Measurements from ENCODE around the gene SV2C.

The SV2C gene

GRCh38 chr5:76099286-76099702, 16.1 kb downstream of the SV2C start:
- in situ Hi-C loops (cut with MboI; ENCODE audit: low sequenced_read_pairs) = no loop called here

- in situ Hi-C loops (cut with MboI; ENCODE audit: low sequenced_read_pairs) = no loop called here
These were observed 16.6 kb downstream of the SV2C start for GRCh38 chr5:76099756-76100155.

DNA sequence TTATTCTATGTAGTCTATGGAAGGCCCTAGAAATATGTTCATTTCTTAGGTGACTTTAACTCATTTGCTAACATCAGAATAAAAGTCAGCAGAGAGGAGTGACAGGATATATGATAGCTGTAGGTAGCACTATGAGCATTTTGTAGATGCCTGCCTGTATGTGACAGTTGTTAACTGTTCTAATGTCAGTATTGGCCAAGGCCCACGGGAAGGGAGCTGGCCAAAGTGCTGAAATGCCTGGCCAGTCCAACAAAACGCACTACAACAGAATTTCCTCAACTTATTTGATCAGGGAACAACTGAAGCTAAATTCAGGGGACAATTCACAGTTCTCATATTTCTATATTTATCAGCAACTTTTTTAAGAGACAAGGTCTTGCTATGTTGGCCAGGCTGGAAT, 20.8 kb downstream of the SV2C start:
- in situ Hi-C loops (cut with MboI; ENCODE audit: low sequenced_read_pairs) = no loop called here

DNA sequence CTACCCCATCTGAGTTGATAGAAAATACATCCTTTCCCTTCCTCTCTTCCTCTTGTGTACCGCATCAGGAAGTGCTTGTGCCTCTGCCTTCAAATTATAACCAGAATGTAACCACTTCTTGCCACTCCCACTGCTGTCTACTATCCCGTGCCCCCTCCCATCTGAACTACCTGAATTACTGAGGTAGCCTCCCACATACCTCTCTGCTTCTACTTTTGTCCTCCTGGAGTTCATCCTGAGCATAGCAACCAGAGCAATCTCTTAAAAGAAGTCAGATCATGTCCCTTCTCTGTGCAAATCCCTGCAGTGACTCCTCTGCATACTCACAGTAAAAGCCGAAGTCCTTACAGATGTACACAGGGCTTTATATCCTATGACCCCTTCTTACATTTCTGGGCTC, 23.0 kb downstream of the SV2C start:
- in situ Hi-C loops (cut with MboI; ENCODE audit: low sequenced_read_pairs) = no loop called here

DNA sequence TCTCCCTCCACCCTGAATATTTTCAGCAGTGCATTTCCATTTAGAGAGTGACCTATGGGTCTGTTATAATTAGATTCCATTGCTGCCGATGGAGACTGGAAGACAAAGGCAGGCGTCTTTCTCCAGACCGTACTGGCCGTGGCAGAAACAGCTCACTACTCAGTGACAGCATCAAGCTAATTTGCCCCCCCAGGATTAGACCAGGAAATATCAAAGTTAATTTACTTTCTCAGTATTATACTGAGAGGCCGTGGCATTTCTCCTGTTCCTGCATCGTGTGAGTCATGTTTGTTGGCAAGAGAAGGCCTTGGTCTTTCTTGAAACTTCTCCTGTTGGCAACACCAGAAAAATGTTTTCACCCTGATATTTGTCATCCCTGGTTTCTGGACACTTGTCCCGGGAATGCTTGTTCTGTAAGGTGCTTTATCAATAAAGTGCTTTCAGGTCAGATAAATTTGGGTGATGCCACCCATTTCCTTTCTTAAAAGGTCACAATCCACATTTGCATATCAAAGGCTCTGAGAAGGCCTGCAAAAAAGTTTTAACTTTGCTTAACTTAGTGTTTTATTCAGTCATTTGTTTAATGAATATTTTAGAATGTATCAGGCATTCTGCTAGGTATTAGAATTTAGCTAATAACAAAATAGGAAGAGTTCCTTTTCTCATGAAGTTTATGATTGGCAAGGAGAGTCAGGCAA, 28.4 kb downstream of the SV2C start:
- in situ Hi-C loops (cut with MboI; ENCODE audit: low sequenced_read_pairs) = no loop called here

GRCh38 chr5:76113103-76113502, 29.9 kb downstream of the SV2C start:
- in situ Hi-C loops (cut with MboI; ENCODE audit: low sequenced_read_pairs) = no loop called here

- in situ Hi-C loops (cut with MboI; ENCODE audit: low sequenced_read_pairs) = no loop called here
These were observed 31.1 kb downstream of the SV2C start for GRCh38 chr5:76114179-76114851.

DNA sequence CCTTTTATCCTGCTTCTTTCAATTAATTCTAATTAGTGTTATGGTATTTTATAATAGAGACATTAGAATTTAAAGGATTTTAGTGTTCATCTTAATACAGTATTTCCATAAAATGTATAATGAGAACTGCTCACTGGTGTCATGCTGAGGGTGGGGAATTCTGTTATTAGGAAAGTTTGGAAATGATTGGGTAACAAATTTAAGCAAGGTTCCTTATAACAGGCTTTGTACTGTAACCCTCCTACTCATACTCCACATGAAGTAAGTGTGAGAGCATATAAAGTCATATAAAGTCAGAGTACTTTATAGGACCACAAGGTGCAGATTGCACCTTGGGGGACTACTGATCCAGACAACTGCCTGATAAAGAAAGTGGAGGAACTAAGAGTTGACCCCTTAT, 42.2 kb downstream of the SV2C start:
- in situ Hi-C loops (cut with MboI; ENCODE audit: low sequenced_read_pairs) = no loop called here

- in situ Hi-C loops (cut with MboI; ENCODE audit: low sequenced_read_pairs) = no loop called here
These were observed 42.7 kb downstream of the SV2C start for GRCh38 chr5:76125888-76126287.

DNA sequence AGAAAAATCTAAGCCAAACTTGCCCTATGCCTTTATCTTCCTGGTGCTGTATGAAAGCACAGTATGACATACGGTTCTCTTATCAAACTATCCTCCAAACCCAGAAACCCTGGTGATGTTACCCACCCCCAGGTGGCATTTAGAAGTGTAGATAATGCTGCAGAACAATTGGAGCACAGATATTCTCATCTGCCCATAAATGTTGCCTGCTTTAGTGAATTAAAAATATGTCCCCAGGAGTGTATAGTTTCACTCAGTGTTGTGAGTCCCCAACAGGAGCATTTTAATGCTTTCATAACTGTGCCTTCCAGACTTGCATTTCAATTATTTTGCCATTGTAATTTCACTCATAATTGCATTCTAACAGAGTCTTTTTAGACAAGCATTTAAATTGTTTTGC, 50.8 kb downstream of the SV2C start:
- in situ Hi-C loops (cut with MboI; ENCODE audit: low sequenced_read_pairs) = no loop called here

GRCh38 chr5:76134646-76135045, 51.5 kb downstream of the SV2C start:
- in situ Hi-C loops (cut with MboI; ENCODE audit: low sequenced_read_pairs) = no loop called here

- in situ Hi-C loops (cut with MboI; ENCODE audit: low sequenced_read_pairs) = no loop called here
These were observed 54.8 kb downstream of the SV2C start for GRCh38 chr5:76137887-76138542.

DNA sequence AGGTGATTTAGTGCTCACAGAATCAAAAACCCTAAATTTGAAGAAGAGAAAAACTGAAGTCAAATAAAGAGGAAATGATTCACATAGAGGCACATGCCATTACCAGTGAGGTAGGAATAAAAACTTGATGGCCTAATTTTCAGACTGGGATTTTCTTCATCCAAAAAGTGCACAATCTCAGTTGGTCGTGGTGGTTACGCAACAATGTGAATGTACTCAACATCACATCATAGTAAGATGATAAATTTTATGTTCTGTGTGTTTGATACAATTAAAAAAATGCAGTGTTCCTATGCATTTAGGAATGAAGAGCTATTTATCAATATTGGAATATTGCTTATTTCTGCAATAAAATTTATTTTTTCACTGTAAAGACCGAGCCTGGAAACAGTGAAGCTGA, 60.7 kb downstream of the SV2C start:
- in situ Hi-C loops (cut with MboI; ENCODE audit: low sequenced_read_pairs) = no loop called here

DNA sequence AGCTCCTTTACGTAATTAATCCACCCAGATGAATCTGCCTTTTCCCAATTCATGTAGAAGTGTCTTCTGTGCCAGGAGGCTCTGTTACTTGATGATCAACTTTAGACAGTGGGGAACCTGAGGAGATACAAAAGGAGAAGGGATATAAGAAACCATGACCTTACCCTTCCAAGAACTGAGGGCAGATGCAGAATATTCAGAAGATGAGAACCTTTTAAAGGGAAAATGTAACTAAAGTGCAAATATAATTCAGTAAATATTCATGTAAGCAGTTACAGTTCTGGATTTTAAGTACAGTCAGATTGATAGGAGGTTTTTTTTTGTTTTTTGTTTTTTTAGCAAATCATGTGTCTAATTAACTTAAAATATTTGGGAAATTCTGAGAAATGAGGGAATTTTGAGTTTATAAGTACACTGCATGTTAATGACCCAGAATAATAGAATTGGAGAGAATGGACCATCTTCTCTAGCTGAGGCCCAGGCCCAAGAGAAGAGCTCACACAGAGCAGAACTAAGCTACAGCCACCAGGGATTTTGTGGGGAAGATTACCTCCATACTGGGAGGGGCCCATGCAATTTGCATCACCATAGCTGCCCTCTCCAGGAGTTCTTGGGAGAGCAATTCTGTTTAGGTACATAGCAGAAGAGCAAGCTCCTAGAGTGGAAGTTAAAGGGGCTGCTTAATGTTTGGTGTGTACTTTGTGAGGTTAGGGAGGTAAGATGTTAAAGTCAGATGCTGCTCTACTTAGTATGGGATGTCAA, 61.5 kb downstream of the SV2C start:
- in situ Hi-C loops (cut with MboI; ENCODE audit: low sequenced_read_pairs) = no loop called here

GRCh38 chr5:76145945-76146344, 62.8 kb downstream of the SV2C start:
- in situ Hi-C loops (cut with MboI; ENCODE audit: low sequenced_read_pairs) = no loop called here

- in situ Hi-C loops (cut with MboI; ENCODE audit: low sequenced_read_pairs) = no loop called here
These were observed 66.5 kb downstream of the SV2C start for GRCh38 chr5:76149636-76150035.

DNA sequence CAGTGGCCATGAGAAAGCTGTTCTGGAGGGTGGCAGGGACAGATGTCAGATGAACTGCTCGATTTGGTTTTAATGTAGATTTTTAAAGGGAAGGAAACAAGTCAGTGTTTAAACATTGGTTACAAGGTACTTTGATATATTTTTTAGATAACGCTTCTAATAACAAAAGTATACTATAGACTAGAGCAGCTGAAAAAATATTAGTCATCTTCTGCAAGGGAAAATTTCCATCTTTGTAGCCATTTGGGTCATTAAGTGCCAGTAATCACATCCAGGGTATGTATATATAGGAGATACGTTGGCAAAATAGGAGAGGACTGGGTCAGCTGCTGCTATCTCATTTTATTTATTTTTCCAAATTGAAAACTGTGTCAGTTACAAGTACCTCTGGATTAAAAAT, 69.0 kb downstream of the SV2C start:
- in situ Hi-C loops (cut with MboI; ENCODE audit: low sequenced_read_pairs) = no loop called here

DNA sequence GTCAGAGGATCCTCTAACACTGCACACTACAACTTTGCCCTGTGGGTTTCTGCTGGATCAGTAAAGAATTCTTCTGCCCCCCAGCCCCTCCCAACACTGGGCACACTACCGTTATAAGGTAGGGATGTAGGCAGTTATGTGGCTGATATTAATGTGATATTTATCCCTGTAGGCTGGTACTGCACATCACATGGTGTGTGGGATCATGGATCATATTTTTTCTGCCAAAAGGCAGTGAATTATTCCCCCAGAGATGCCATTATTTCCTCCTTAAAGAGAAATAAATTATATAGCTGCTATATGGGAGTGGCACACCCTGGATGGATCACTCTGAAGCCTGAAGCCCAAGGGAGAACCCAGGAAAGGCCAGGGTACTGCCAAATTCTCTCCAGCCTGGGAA, 69.5 kb downstream of the SV2C start:
- in situ Hi-C loops (cut with MboI; ENCODE audit: low sequenced_read_pairs) = no loop called here

- in situ Hi-C loops (cut with MboI; ENCODE audit: low sequenced_read_pairs) = no loop called here
These were observed 70.1 kb downstream of the SV2C start for GRCh38 chr5:76153271-76153670.

- in situ Hi-C loops (cut with MboI; ENCODE audit: low sequenced_read_pairs) = no loop called here
These were observed 71.0 kb downstream of the SV2C start for GRCh38 chr5:76154009-76154690.

DNA sequence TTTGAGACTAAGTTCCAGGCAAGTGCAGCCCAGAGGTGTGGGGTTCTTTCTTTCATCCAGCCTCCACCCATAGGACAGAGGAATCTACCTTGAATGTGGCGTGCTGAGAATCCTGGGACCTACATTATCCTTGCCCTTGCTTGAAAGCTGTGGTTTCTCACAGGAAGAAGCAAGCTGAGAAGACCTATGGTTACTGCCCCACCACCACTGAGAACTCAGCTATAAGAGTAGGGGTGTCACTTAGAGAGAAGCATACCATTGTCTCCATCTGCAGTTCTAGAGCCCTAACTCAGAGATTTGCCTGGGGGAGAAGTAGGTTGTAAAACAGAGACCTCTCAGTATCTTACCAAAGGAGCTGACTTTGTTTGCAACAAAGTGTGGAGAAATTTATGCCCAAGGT, 72.4 kb downstream of the SV2C start:
- in situ Hi-C loops (cut with MboI; ENCODE audit: low sequenced_read_pairs) = no loop called here

All from HL-60/S4 (cell line).